HFFc6 (cell line): ENCODE data around the gene ABTB2. TPM values are rescaled to one million over a fixed set of nuclear protein-coding genes. Genes with fewer than 3 reads are reported as not detected.
"Not testable (repeated sequence)": the region's sequence is repeated elsewhere in the genome, so short reads cannot be mapped to it uniquely, and the experiment has no call there.

Experiments used
- DNase-seq: peaks from one replicate; pipeline ENCODE4 v3.0.0-alpha.2; 2018
- H3K27ac Mint-ChIP-seq: 2 replicates; pipeline ENCODE4 v1.8.0; 2020; ENCODE audit warnings: mild to moderate bottlenecking, mixed read lengths
- H3K27me3 Mint-ChIP-seq: 2 replicates; pipeline ENCODE4 v1.8.0; 2021; ENCODE audit warnings: mild to moderate bottlenecking, moderate library complexity, mixed read lengths; ENCODE audit not compliant: insufficient read depth
- H3K36me3 Mint-ChIP-seq: 2 replicates; pipeline ENCODE4 v1.8.0; 2021; ENCODE audit warnings: low read depth, mixed read lengths
- H3K4me1 Mint-ChIP-seq: 2 replicates; pipeline ENCODE4 v1.8.0; 2020; ENCODE audit warnings: low read depth, mixed read lengths
- H3K4me3 Mint-ChIP-seq: 2 replicates; pipeline ENCODE4 v1.8.0; 2020; ENCODE audit warnings: mild to moderate bottlenecking, moderate library complexity, mixed read lengths
- H3K9me3 Mint-ChIP-seq: 2 replicates; pipeline ENCODE4 v1.8.0; 2020; ENCODE audit warnings: mild to moderate bottlenecking, mixed read lengths
- CTCF ChIP-seq: fragments of 200-600 bp; sonication (generic); IDR thresholded peaks from 2 replicates; pipeline ENCODE4 v1.5.0; 2021; ENCODE audit warnings: antibody characterized with exemption, mild to moderate bottlenecking
- total RNA-seq, 6 experiments: library from RNA; stranded (reverse); fragmentation: NEBNext Ultra II Directional; extraction: Animal tissue kit (Norgen Biotek cat#: 25700); gene quantifications; 2 replicates in 1 of 6; 3 replicates in 5 of 6; pipeline ENCODE4 v1.2.3, GENCODE V29; 2021

ABTB2 gene
- total RNA-seq, 6 experiments from 2014 or later: 2.5 to 3.6 (median 2.8) TPM

- no peak overlapping the region for H3K4me3 Mint-ChIP-seq
- DNase-seq: no peak
- H3K27me3 Mint-ChIP-seq: peaks cover 26% of the 10 kb centered on the region
- peaks cover 3% of the 10 kb centered on the region for H3K9me3 Mint-ChIP-seq
- no peak for TF ChIP-seq CTCF
- 0 out of 2 replicates have a peak, but pooled peaks cover under 1% of the 10 kb centered on the region for H3K36me3 Mint-ChIP-seq
- no peak overlapping the region for H3K27ac Mint-ChIP-seq
- no peaks in the 10 kb centered on the region for H3K4me1 Mint-ChIP-seq
Measured at GRCh38 chr11:34387653-34388052, 29.8 kb upstream of the ABTB2 start.

- not testable (repeated sequence) for H3K27ac Mint-ChIP-seq, H3K4me3 Mint-ChIP-seq, DNase-seq, H3K4me1 Mint-ChIP-seq, H3K36me3 Mint-ChIP-seq, H3K9me3 Mint-ChIP-seq
- peaks cover 19% of the 10 kb centered on the region for H3K27me3 Mint-ChIP-seq
Measured at GRCh38 chr11:34386356-34386755, 28.5 kb upstream of the ABTB2 start.

GRCh38 chr11:34382532-34383276 is 24.9 kb upstream of the ABTB2 start:
- H3K27ac Mint-ChIP-seq: no peak overlapping the region
- DNase-seq: no peak
- peaks cover 1% of the 10 kb centered on the region for H3K27me3 Mint-ChIP-seq
- no peak overlapping the region for H3K4me3 Mint-ChIP-seq
- peaks cover 7% of the 10 kb centered on the region; the same call in 1 of the 2 replicates for H3K36me3 Mint-ChIP-seq
- H3K4me1 Mint-ChIP-seq: peaks cover 23% of the 10 kb centered on the region
- no peak for TF ChIP-seq CTCF
- H3K9me3 Mint-ChIP-seq: peaks cover 12% of the 10 kb centered on the region

- H3K27ac Mint-ChIP-seq: no peak overlapping the region
- H3K36me3 Mint-ChIP-seq: peaks cover 16% of the 10 kb centered on the region
- no peak for DNase-seq
- no peak overlapping the region for H3K4me3 Mint-ChIP-seq
- no peak for TF ChIP-seq CTCF
- peaks cover 21% of the 10 kb centered on the region for H3K9me3 Mint-ChIP-seq
- H3K27me3 Mint-ChIP-seq: peaks cover 1% of the 10 kb centered on the region
- H3K4me1 Mint-ChIP-seq: peaks cover 23% of the 10 kb centered on the region
Measured at GRCh38 chr11:34381775-34382174, 24.0 kb upstream of the ABTB2 start.

GRCh38 chr11:34380696-34381095 is 22.9 kb upstream of the ABTB2 start:
- Mint-ChIP-seq H3K27me3 (peaks cover 1% of the 10 kb centered on the region), H3K4me3 (no peak overlapping the region), H3K27ac (no peak overlapping the region), H3K36me3 (peaks cover 22% of the 10 kb centered on the region), H3K9me3 (peaks cover 29% of the 10 kb centered on the region), H3K4me1 (peaks cover 23% of the 10 kb centered on the region)
- DNase-seq: peak; percentile 70
- TF ChIP-seq CTCF: no peak

GRCh38 chr11:34379539-34379938 is 21.7 kb upstream of the ABTB2 start:
- H3K4me3 Mint-ChIP-seq: no peak overlapping the region
- no peak for TF ChIP-seq CTCF
- peaks cover 5% of the 10 kb centered on the region for H3K27me3 Mint-ChIP-seq
- no peak overlapping the region for H3K27ac Mint-ChIP-seq
- H3K36me3 Mint-ChIP-seq: peaks cover 27% of the 10 kb centered on the region
- H3K9me3 Mint-ChIP-seq: peaks cover 39% of the 10 kb centered on the region
- peaks cover 23% of the 10 kb centered on the region for H3K4me1 Mint-ChIP-seq
- DNase-seq: no peak
